ENCODE measurements around the gene PTBP1. TPM values are rescaled to one million over a fixed set of nuclear protein-coding genes. Genes with fewer than 3 reads are reported as not detected.
A peak's percentile ranks its signal among the peaks of the same experiment; 100 is the strongest.

PTBP1 gene
- polyA plus RNA-seq, 3 donors: 62.4 to 117 (median 81.6) TPM

- H3K4me1 Mint-ChIP-seq: peaks cover 25% of the 10 kb centered on the region
- peaks cover 27 to 31% of the 10 kb centered on the region in 2 donors for H3K4me1 ChIP-seq (ENCODE audit: control insufficient read depth in 1 of 2, insufficient read depth in 2 of 2, low read length in 2 of 2)
- peaks cover 36 to 76% of the 10 kb centered on the region in 2 donors for H3K36me3 Mint-ChIP-seq
- no peaks in the 10 kb centered on the region for H3K27me3 Mint-ChIP-seq (ENCODE audit: low read depth in 3 of 3)
- intact Hi-C loops (cut with micrococcal nuclease): no loop called here
- peaks cover 68 to 88% of the 10 kb centered on the region in 2 donors for H3K36me3 ChIP-seq (replicated peaks in 1 of 2; ENCODE audit: control insufficient read depth in 1 of 2, insufficient read depth in 2 of 2, low read length in 2 of 2)
- WGBS (ENCODE audit: insufficient coverage): 96% methylated on average over 28 of the region's 31 CpGs
- H3K9ac ChIP-seq (ENCODE audit: insufficient read depth, low read length, poor library complexity, severe bottlenecking): no peak overlapping the region
- no peak for DNase-seq
- no peaks in the 10 kb centered on the region for H3K27me3 ChIP-seq (ENCODE audit: control insufficient read depth in 2 of 2, insufficient read depth in 2 of 2, low read length in 2 of 2)
- no peak overlapping the region for H3K4me2 ChIP-seq (replicated peaks; ENCODE audit: extremely low read depth, low read length, poor library complexity, severe bottlenecking)
- no peak overlapping the region for H3K4me3 ChIP-seq (replicated peaks in 1 of 3; ENCODE audit: low read depth in 2 of 3, low read length in 3 of 3)
- no peak overlapping the region for H2AFZ ChIP-seq (ENCODE audit: insufficient read depth, low read depth, low read length, poor library complexity, severe bottlenecking)
- H3K9me3 ChIP-seq (replicated peaks in 1 of 2; ENCODE audit: control insufficient read depth in 1 of 2, insufficient read depth in 1 of 2, low read length in 2 of 2): no peaks in the 10 kb centered on the region
- H3K27ac ChIP-seq (ENCODE audit: low read depth in 1 of 2, low read length in 2 of 2): no peak overlapping the region
- TF ChIP-seq, protein P1, sequence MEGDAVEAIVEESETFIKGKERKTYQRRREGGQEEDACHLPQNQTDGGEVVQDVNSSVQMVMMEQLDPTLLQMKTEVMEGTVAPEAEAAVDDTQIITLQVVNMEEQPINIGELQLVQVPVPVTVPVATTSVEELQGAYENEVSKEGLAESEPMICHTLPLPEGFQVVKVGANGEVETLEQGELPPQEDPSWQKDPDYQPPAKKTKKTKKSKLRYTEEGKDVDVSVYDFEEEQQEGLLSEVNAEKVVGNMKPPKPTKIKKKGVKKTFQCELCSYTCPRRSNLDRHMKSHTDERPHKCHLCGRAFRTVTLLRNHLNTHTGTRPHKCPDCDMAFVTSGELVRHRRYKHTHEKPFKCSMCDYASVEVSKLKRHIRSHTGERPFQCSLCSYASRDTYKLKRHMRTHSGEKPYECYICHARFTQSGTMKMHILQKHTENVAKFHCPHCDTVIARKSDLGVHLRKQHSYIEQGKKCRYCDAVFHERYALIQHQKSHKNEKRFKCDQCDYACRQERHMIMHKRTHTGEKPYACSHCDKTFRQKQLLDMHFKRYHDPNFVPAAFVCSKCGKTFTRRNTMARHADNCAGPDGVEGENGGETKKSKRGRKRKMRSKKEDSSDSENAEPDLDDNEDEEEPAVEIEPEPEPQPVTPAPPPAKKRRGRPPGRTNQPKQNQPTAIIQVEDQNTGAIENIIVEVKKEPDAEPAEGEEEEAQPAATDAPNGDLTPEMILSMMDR (IDR thresholded peaks at IDR 0.05): no peak
- no peaks in the 10 kb centered on the region for H3K9me3 Mint-ChIP-seq
- peaks cover 100% of the 10 kb centered on the region for H4K20me1 ChIP-seq (ENCODE audit: insufficient read depth, low read length)
- peaks cover 100% of the 10 kb centered on the region for H3K79me2 ChIP-seq (ENCODE audit: insufficient read depth, low read length)
- H3K4me3 Mint-ChIP-seq: no peak overlapping the region
- H3K27ac Mint-ChIP-seq: no peak overlapping the region
Observed at GRCh38 chr19:803686-804418, 6.6 kb downstream of the PTBP1 start.

- DNase-seq: no peak
Observed at GRCh38 chr19:804419-805165, 7.3 kb downstream of the PTBP1 start.

More at GRCh38 chr19:804419-805165, 7.3 kb downstream of the PTBP1 start:
- peaks cover 100% of the 10 kb centered on the region for H3K79me2 ChIP-seq (ENCODE audit: insufficient read depth, low read length)
- Mint-ChIP-seq H3K27ac (peak overlapping the region in 1 of 7 donors; percentile 31), H3K9me3 (no peaks in the 10 kb centered on the region), H3K4me1 (peaks cover 17% of the 10 kb centered on the region), H3K27me3 (ENCODE audit: low read depth in 3 of 3) (no peaks in the 10 kb centered on the region), H3K36me3 (peaks cover 41 to 82% of the 10 kb centered on the region in 2 donors), H3K4me3 (no peak overlapping the region)
- 95% methylated on average over 53 of the region's 53 CpGs for WGBS (ENCODE audit: insufficient coverage)
- H3K9ac ChIP-seq (ENCODE audit: insufficient read depth, low read length, poor library complexity, severe bottlenecking): no peak overlapping the region
- TF ChIP-seq, protein P1 (IDR thresholded peaks at IDR 0.05): no peak
- peaks cover 75 to 93% of the 10 kb centered on the region in 2 donors for H3K36me3 ChIP-seq (replicated peaks in 1 of 2; ENCODE audit: control insufficient read depth in 1 of 2, insufficient read depth in 2 of 2, low read length in 2 of 2)
- H3K4me3 ChIP-seq (replicated peaks in 1 of 3; ENCODE audit: low read depth in 2 of 3, low read length in 3 of 3): no peak overlapping the region
- peaks cover 100% of the 10 kb centered on the region for H4K20me1 ChIP-seq (ENCODE audit: insufficient read depth, low read length)
- intact Hi-C loops (cut with micrococcal nuclease): no loop called here
- H2AFZ ChIP-seq (ENCODE audit: insufficient read depth, low read depth, low read length, poor library complexity, severe bottlenecking): no peak overlapping the region
- no peak overlapping the region for H3K4me2 ChIP-seq (replicated peaks; ENCODE audit: extremely low read depth, low read length, poor library complexity, severe bottlenecking)
- H3K27ac ChIP-seq (ENCODE audit: low read depth in 1 of 2, low read length in 2 of 2): no peak overlapping the region
- H3K4me1 ChIP-seq (ENCODE audit: control insufficient read depth in 1 of 2, insufficient read depth in 2 of 2, low read length in 2 of 2): peaks cover 19 to 24% of the 10 kb centered on the region in 2 donors
- no peaks in the 10 kb centered on the region for H3K9me3 ChIP-seq (replicated peaks in 1 of 2; ENCODE audit: control insufficient read depth in 1 of 2, insufficient read depth in 1 of 2, low read length in 2 of 2)
- H3K27me3 ChIP-seq (ENCODE audit: control insufficient read depth in 2 of 2, insufficient read depth in 2 of 2, low read length in 2 of 2): no peaks in the 10 kb centered on the region
